NB4 (cell line): ENCODE results near the gene THAP3.

Source experiments
- DNase-seq: peaks from one replicate; pipeline ENCODE4 v3.0.0; 2010; ENCODE audit warnings: low read depth
- H3K4me3 ChIP-seq: one replicate; pipeline ENCODE4 v1.5.1; 2011; ENCODE audit warnings: mild to moderate bottlenecking, low read depth, low read length, moderate library complexity
- CTCF ChIP-seq: IDR thresholded peaks from one replicate; pipeline ENCODE4 v1.5.1; 2012; ENCODE audit warnings: low read depth, low read length
- MYC ChIP-seq: IDR thresholded peaks from 2 replicates; pipeline ENCODE4 v1.6.1; 2011; ENCODE audit warnings: low read depth, low read length
- POLR2A ChIP-seq: IDR thresholded peaks from 2 replicates; pipeline ENCODE4 v1.6.1; 2011; ENCODE audit warnings: mild to moderate bottlenecking; ENCODE audit not compliant: insufficient read length; ENCODE audit errors: extremely low read depth
- TF ChIP-seq, protein P1 (sequence below): IDR thresholded peaks from 2 replicates; pipeline ENCODE4 v1.6.1; 2011; ENCODE audit warnings: low read depth, low read length

THAP3 gene

DNA sequence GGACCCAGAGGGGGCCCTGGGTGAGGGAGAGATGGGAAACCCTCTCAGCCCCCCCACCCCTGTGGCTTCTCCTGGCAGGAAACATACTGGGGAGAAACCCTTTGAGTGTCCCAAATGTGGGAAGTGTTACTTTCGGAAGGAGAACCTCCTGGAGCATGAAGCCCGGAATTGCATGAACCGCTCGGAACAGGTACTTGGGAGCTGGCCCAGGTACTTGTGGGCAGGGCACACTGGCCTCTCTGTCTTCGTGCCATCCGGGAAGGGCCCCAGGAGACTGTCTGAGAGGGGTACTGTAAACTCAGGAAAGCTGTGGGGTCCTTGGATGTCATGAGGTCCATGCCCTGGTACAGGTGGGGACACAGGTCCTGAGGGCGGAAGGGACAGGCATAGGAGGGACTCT, 38.8 kb upstream of the THAP3 start:
- TF ChIP-seq CTCF: no peak
- TF ChIP-seq, protein P1, sequence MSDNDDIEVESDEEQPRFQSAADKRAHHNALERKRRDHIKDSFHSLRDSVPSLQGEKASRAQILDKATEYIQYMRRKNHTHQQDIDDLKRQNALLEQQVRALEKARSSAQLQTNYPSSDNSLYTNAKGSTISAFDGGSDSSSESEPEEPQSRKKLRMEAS: no peak
- no peak for TF ChIP-seq POLR2A
- no peak for TF ChIP-seq MYC
- H3K4me3 ChIP-seq: no peak overlapping the region
- no peak for DNase-seq

GRCh38 chr1:6586404-6586816, 38.3 kb upstream of the THAP3 start:
- DNase-seq: no peak
- H3K4me3 ChIP-seq: no peak overlapping the region
- TF ChIP-seq CTCF: no peak
- TF ChIP-seq, protein P1: no peak
- no peak for TF ChIP-seq POLR2A
- TF ChIP-seq MYC: no peak

- H3K4me3 ChIP-seq: no peak overlapping the region
- DNase-seq: no peak
- TF ChIP-seq POLR2A: no peak
- no peak for TF ChIP-seq MYC
- TF ChIP-seq, protein P1: no peak
- TF ChIP-seq CTCF: no peak
These were observed 37.2 kb upstream of the THAP3 start for GRCh38 chr1:6587261-6588005.

- no peak for DNase-seq
- TF ChIP-seq, protein P1: no peak
- TF ChIP-seq CTCF: no peak
- TF ChIP-seq POLR2A: no peak
- no peak for TF ChIP-seq MYC
- H3K4me3 ChIP-seq: no peak overlapping the region
These were observed 36.4 kb upstream of the THAP3 start for GRCh38 chr1:6588128-6588892.

DNA sequence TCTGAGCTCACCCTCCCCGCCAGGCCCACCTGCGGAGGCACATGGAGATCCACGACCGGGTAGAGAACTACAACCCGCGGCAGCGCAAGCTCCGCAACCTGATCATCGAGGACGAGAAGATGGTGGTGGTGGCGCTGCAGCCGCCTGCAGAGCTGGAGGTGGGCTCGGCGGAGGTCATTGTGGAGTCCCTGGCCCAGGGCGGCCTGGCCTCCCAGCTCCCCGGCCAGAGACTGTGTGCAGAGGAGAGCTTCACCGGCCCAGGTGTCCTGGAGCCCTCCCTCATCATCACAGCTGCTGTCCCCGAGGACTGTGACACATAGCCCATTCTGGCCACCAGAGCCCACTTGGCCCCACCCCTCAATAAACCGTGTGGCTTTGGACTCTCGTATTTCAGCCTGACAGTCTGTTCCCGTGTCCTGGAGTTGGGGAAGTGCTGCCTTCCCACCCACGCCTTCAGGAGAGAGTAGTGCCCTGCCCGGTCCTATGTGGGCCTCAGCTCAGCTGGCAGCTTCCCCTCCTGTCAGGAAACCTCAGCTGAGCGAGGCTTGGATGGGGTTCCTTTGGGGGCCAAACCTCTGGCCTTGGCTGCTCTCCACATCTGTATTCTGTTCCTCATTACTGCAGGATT, 35.7 kb upstream of the THAP3 start:
- H3K4me3 ChIP-seq: no peak overlapping the region
- DNase-seq: peak; percentile 39
- TF ChIP-seq CTCF: no peak
